Stimulated activated CD8-positive, alpha-beta memory T cell treated with anti-CD3 and anti-CD28 coated beads, Interleukin-15, amount 100 ng/mL, for 4 hours (primary cell): ENCODE results near the gene SPATA19.
"Not testable (repeated sequence)": the region's sequence is repeated elsewhere in the genome, so short reads cannot be mapped to it uniquely, and the experiment has no call there.

Source experiments
- DNase-seq, 2 donors: peaks; one replicate each; pipeline ENCODE4 v3.0.0-alpha.2; 2020; ENCODE audit warnings: low read depth in 2 of 2

The SPATA19 gene, protein sequence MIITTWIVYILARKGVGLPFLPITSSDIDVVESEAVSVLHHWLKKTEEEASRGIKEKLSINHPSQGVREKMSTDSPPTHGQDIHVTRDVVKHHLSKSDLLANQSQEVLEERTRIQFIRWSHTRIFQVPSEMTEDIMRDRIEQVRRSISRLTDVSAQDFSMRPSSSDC

GRCh38 chr11:133845413-133845812 is at the start of gene SPATA19:
SPATA19 (minus strand) TSS chr11:133845513; CDS start chr11:133845446, 67 bp downstream.
- DNase-seq: no peak

- DNase-seq: no peak
Measured at GRCh38 chr11:133895061-133895479, 49.8 kb upstream of the SPATA19 start.

GRCh38 chr11:133893381-133893780 is 48.1 kb upstream of the SPATA19 start:
- DNase-seq: no peak

DNA sequence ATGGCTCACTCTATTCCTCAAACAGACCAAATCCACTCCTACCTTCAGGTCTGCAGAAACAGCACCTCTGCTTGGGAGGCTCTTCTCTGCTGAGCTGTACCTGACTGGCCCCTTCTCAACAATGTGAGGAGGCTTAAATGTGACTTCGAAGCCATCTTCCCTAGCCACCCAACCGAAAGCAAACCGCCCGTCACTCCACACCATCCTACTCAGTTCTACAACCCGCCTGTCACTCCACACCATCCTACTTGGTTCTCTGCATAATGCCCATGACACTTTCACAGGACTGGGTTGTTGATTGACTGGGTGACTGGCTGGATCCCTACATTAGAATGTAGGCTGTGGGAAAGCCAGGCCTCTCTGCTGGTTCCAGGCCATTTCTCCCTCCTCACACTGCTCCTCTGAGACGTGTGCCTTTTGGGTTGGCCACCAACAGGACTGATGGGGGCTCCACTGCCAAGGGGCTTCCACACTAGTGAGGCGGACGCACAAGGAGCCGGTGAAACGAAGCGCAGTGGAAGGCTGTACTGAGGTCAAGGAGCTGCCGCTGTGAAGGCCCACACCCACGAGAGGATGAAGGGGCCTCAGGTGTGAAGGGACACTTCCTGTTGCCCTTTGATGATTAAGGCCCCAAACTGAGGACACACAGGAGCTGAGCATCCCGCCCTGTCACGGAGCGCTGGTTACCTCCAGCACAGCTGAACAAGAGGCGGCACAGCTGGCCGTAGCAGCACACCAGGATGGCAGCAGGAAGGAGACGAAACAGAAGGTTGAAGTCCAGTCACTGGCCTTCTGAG is 47.5 kb upstream of the SPATA19 start:
- DNase-seq: no peak

DNA sequence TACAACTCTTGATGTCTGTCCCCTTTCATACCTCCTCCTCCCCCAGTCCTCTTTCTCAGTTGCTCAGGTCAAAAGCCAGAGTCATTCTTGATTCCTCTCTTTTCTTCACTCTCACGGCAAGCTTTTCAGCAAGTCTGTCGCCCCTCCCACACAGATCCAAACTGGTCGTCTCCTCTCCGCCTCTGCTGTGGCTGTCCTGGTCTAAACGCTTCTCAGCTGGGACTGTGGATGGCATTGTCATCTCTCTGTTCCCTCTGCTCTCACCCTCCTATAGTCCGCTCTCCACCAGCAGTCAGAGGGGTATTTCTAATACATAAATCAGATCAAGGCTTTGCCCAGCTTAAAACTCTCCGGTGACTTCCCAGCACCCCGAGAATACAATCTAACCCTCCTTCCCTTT is 46.8 kb upstream of the SPATA19 start:
- no peak for DNase-seq

- no peak for DNase-seq
Measured at GRCh38 chr11:133889893-133890292, 44.6 kb upstream of the SPATA19 start.

DNA sequence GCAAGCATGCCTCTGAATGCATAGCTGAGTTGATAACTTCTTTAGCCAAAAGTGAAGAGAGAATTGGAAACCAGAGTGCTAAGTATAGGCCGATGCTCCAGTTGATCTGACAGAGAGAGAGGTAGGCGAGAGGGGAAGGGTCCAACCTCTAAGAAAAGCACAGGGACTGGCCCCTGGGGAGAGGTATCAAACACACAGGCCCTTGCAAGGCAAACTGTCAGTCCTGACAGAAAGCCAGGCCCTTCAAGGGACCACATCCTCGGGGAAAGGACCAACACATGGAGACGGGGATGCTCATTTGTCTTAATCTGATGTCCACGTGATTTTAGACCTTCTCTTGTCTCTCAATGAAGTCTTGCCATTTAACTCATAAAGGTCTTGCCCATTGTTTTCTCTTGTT is 43.9 kb upstream of the SPATA19 start:
- no peak for DNase-seq

- no peak for DNase-seq
Measured at GRCh38 chr11:133887692-133888332, 42.5 kb upstream of the SPATA19 start.

DNA sequence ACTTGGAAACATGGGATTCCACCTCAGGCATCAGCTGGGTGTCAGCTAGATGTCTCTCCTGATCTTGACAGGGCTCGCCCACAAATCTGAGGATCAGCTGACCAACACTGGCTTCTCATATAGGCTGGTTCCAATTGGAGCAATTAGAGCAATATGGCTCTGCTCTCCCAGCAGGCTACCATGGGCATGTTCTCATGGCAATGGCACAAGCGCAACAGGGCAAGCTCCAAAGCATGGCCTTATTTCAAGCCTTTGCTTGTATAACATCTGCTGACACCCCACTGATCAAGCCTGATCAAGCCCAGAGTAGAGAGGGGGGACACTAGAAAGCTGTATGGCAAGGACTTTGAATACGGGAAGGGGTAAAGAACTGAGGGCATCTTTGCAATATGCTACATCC is 40.7 kb upstream of the SPATA19 start:
- DNase-seq: no peak

DNA sequence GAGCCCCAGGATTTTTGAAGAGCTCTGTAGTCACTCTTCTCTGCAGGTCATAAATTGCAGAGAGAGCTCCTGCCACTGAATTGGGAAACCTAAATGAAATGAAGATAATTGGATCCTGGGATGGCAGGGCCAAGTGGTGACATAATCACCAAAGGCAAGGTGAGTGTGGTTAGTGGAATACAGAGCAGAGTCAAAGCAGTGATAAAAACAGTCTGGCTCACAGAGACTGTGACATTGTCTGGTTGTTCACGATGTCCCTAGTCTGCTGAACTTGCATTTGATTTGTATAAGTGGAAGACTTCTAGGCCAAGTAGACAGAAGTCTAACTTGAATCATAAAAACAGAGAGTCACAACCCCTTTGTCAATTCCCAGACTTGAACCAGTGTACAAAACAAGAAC is 26.8 kb upstream of the SPATA19 start:
- no peak for DNase-seq

DNA sequence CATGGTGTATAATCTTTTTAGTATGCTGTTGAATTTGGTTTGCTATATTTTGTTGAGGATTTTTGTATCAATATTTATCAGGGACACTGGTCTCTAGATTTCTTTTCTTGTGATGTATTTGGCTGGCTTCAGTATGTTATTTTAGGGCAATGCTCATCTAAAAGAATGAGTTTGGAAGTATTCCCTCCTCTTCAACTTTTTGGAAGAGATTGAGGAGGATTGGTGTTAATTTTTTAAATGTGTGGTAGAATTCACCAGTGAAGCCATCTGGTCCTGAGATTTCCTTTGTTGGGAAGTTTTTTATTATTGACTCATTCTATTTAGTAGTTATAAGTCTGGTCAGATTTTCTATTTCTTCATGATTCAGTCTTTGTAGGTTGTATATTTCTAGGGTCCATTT is 22.1 kb upstream of the SPATA19 start:
- no peak for DNase-seq

DNA sequence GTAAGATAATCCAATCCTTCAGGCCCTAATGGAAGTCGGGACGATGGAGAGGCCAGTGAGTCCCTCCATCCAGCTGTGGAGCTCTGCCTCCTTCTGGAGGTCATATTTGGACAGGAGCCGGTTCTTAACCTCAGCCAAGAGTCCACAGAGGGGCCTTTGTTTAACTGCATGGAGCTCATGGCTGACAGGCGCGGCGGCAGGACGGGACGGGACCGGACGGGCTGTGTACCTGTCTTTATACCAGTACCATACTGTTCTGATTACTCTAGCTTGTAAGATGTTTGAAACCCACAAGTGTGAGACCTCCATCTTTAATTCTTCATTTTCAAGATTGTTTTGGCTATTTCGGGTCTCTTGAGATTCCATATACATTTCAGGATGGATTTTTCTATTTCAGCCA is 20.2 kb upstream of the SPATA19 start:
- DNase-seq: no peak

DNA sequence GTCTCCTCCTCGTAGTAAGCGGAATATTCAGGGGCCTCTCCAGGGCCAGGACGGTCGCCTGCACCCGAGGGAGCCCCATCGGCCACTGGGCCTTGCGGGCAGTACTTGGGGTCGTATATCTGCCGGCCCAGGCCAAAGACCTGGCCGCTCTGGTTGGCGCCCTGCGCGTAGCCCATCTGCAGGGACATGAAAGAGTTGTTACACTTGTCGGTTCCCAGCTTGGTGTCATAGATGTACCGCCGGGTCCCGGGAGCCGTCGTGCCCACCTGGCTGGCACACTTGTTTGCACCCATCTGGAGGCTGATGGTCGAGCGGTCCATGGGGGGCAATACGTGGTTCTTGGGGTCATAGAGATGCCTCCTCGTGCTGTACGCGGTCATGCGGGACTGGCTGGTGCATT is 19.4 kb upstream of the SPATA19 start:
- no peak for DNase-seq

- DNase-seq: no peak
Measured at GRCh38 chr11:133860151-133860550, 14.8 kb upstream of the SPATA19 start.

GRCh38 chr11:133854330-133854960 is 9.1 kb upstream of the SPATA19 start:
- not testable (repeated sequence) for DNase-seq

- no peak for DNase-seq
Measured at GRCh38 chr11:133844217-133844616, 1.1 kb downstream of the SPATA19 start.

DNA sequence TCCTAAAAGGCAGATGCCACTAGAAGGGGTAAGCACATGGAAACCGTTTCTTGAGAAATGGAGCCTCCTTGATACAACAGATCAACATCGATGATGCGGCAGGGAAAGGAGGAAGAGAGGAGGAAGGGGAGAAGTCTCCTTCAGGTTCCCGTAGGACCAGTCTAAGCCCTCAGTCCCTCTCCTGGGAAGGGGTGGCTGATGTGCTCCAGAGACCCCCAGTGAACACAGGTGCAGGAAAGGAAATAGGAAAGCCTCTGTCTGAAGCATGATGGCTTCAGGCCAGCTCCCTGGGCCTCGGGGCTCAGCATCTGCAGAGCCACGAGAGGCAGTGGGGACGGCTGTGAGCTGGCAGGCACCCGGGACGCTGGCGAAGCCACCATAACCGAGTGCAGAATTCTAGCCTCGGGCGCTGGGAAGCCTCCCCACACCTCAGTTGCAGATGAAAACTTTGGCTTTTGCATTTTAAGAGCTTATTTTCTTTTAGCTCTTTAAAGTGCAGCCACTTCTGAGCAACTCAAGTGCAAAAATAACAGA is 1.8 kb downstream of the SPATA19 start:
- no peak for DNase-seq

- no peak for DNase-seq
Measured at GRCh38 chr11:133842730-133843129, 2.6 kb downstream of the SPATA19 start.

DNA sequence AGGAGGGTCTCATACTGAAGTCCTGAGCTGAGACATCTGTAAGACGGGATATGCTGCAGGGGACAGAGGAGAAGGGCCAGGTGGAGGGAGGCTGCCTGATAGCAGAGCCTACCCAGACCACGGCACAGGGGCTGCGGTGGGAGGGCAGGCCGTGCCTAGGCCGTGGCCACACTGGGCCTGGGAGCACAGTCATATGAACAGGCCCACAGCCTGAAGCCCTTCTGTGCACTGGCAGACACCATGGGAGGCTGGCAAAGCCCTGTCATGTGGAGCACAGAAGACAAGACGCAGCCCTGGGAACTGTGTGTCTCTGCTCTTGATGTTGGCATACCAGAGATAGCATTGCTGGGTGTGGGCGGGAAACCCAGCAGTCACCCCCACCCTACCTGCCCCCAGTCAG is 3.3 kb downstream of the SPATA19 start:
- DNase-seq: no peak

DNA sequence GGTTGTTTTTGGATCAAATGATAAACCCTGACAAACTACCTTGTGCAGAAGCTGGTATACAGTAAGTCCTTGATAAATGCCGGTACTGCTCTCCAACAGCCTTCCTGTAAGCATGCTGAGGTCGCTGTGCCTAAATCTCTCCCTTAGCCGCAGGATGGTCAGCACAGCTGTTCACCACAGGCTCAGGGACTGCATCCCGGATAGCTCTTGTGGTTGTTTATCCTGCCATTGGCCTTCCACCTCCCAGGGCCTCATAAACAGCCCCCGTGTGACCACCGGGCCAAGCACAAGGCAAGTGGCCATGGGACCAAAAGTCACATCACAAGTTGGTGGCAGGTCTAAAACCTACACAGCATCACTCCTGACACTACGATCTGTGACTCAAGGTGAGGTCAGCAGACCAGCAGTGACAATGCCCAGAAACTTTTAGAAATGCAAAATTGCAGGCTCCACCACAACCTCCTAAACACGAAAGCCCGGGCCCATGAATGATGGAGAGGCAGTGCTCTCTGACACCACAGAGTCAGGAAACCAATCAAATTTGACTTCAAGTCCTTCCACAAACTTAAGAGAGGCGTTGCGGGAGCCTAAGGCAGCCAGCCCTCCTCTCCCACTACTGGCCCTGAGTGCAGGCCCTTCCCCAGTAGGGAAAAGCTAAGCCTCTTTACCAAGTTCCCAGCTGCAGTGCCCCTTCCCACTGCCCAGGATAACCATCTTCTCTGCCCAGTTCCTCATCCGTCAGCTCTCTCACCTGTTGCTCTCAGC is 3.9 kb downstream of the SPATA19 start:
- no peak for DNase-seq

DNA sequence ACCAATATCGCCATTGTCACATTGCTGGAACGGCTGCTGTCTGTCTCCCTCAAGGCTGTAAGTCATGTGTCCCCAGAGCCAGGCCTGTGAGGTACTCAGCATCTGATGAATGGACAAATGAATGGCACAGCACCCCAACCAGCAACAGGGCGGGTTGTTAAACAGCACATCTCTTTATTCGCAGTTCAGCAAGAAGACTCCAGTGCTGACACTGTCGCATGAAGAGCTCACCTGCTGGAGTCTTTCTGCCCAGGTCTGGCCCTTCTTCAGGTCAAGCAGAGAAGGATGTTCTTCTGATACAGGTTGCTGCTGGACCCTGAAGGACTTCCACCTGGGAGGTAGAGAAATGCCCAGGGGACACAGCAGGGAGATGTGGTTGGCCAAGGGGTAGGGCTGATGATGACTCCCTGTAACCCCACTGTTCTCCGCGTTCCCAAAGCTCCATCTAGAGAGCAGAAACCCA is 4.8 kb downstream of the SPATA19 start:
- DNase-seq: no peak
